WTC11 (cell line): Measurements from ENCODE around the gene BRMS1. TPM values are rescaled to one million over a fixed set of nuclear protein-coding genes. Genes with fewer than 3 reads are reported as not detected.
A peak's percentile ranks its signal among the peaks of the same experiment; 100 is the strongest.

Source experiments
- ATAC-seq: fragments of 200-7000 bp; cut with Tn5 transposase; 2 replicates; pipeline ENCODE4 v1.10.0; 2021; ENCODE audit warnings: mild to moderate bottlenecking, moderate library complexity
- Bru-seq: library from RNA; stranded (reverse); fragments of 400-500 nt; gene quantifications from one replicate; lab custom pipeline; 2021; lab: Mats Ljungman, UMichigan
- CTCF ChIA-PET: fragments of 300-600 bp; sonication (Branson Sonifier 250); formaldehyde crosslinking; loops from one replicate; lab custom pipeline; 2021; ENCODE audit warnings: antibody characterized with exemption; lab: Charles Lee
- POLR2A ChIA-PET: fragments of 350-600 bp; sonication (Branson Sonifier 250); formaldehyde crosslinking; loops from one replicate; lab custom pipeline; 2021; ENCODE audit warnings: antibody characterized with exemption; lab: Charles Lee
- DNase-seq: peaks from one replicate; pipeline ENCODE4 v3.0.0; 2021; ENCODE audit warnings: low spot score
- H3K27ac Mint-ChIP-seq: 2 replicates; pipeline ENCODE4 v1.8.0; 2021; ENCODE audit warnings: mixed read lengths
- H3K27me3 Mint-ChIP-seq: 2 replicates; pipeline ENCODE4 v1.8.0; 2021; ENCODE audit warnings: low read depth, mild to moderate bottlenecking, moderate library complexity, mixed read lengths
- H3K36me3 Mint-ChIP-seq: 2 replicates; pipeline ENCODE4 v1.8.0; 2021; ENCODE audit warnings: mixed read lengths
- H3K4me1 Mint-ChIP-seq: 2 replicates; pipeline ENCODE4 v1.8.0; 2022; ENCODE audit warnings: mixed read lengths
- H3K4me3 Mint-ChIP-seq: 2 replicates; pipeline ENCODE4 v1.8.0; 2021; ENCODE audit warnings: mild to moderate bottlenecking, moderate library complexity, mixed read lengths
- H3K9me3 Mint-ChIP-seq: 2 replicates; pipeline ENCODE4 v1.8.0; 2021; ENCODE audit warnings: mixed read lengths
- AR ChIP-seq: fragments of 250-450 bp; sonication (Bioruptor Pico); IDR thresholded peaks from 2 replicates; pipeline ENCODE4 v1.9.0; 2021; ENCODE audit warnings: mild to moderate bottlenecking
- CREB1 ChIP-seq: sonication (generic); formaldehyde crosslinking; IDR thresholded peaks from 2 replicates; pipeline ENCODE4 v1.8.0; 2023; ENCODE audit warnings: mild to moderate bottlenecking, missing genetic modification reagents
- ESRRA ChIP-seq: sonication (generic); formaldehyde crosslinking; IDR thresholded peaks from 2 replicates; pipeline ENCODE4 v1.8.1; 2022; ENCODE audit warnings: mild to moderate bottlenecking, missing genetic modification reagents, borderline replicate concordance
- FOXK1 ChIP-seq: sonication (generic); formaldehyde crosslinking; IDR thresholded peaks from 2 replicates; pipeline ENCODE4 v1.8.0; 2022; ENCODE audit warnings: mild to moderate bottlenecking, moderate library complexity, missing genetic modification reagents
- FOXP1 ChIP-seq: sonication (generic); formaldehyde crosslinking; IDR thresholded peaks from 2 replicates; pipeline ENCODE4 v1.8.0; 2022; ENCODE audit warnings: missing genetic modification reagents, mild to moderate bottlenecking, moderate library complexity, borderline replicate concordance
- FOXP4 ChIP-seq: sonication (generic); formaldehyde crosslinking; IDR thresholded peaks from 2 replicates; pipeline ENCODE4 v1.8.0; 2022; ENCODE audit warnings: mild to moderate bottlenecking, missing genetic modification reagents
- MXD4 ChIP-seq: fragments of 250-450 bp; sonication (Bioruptor Pico); IDR thresholded peaks from 2 replicates; pipeline ENCODE4 v1.8.0; 2021; ENCODE audit warnings: mild to moderate bottlenecking, moderate library complexity, borderline replicate concordance
- NFE2L1 ChIP-seq: sonication (generic); formaldehyde crosslinking; IDR thresholded peaks from 2 replicates; pipeline ENCODE4 v1.8.1; 2023; ENCODE audit warnings: missing genetic modification reagents
- NFYB ChIP-seq: sonication (generic); formaldehyde crosslinking; conservative IDR thresholded peaks from 2 replicates; pipeline ENCODE4 v1.8.0; 2022; ENCODE audit warnings: low read depth, missing genetic modification reagents
- SOX15 ChIP-seq: fragments of 250-450 bp; sonication (Bioruptor Pico); IDR thresholded peaks from 2 replicates; pipeline ENCODE4 v1.9.0; 2021; ENCODE audit warnings: mild to moderate bottlenecking
- TEAD1 ChIP-seq: sonication (generic); formaldehyde crosslinking; IDR thresholded peaks from 2 replicates; pipeline ENCODE4 v1.8.0; 2022; ENCODE audit warnings: mild to moderate bottlenecking, missing genetic modification reagents
- ZBTB21 ChIP-seq: sonication (generic); formaldehyde crosslinking; IDR thresholded peaks from 2 replicates; pipeline ENCODE4 v1.8.1; 2023; ENCODE audit warnings: mild to moderate bottlenecking, missing genetic modification reagents, borderline replicate concordance
- ZNF121 ChIP-seq: sonication (generic); formaldehyde crosslinking; IDR thresholded peaks from 2 replicates; pipeline ENCODE4 v1.8.0; 2023; ENCODE audit warnings: missing genetic modification reagents
- ZNF138 ChIP-seq: sonication (generic); formaldehyde crosslinking; conservative IDR thresholded peaks from 2 replicates; pipeline ENCODE4 v1.8.1; 2022; ENCODE audit warnings: mild to moderate bottlenecking, moderate library complexity, missing genetic modification reagents
- ZNF232 ChIP-seq: sonication (generic); formaldehyde crosslinking; IDR thresholded peaks from 2 replicates; pipeline ENCODE4 v1.8.0; 2022; ENCODE audit warnings: mild to moderate bottlenecking, missing genetic modification reagents
- ZNF263 ChIP-seq: sonication (generic); formaldehyde crosslinking; IDR thresholded peaks from 2 replicates; pipeline ENCODE4 v1.8.1; 2022; ENCODE audit warnings: low read depth, mild to moderate bottlenecking, moderate library complexity, missing genetic modification reagents
- ZNF281 ChIP-seq: sonication (generic); formaldehyde crosslinking; IDR thresholded peaks from 2 replicates; pipeline ENCODE4 v1.8.0; 2023; ENCODE audit warnings: mild to moderate bottlenecking, missing genetic modification reagents
- ZNF423 ChIP-seq: fragments of 250-450 bp; sonication (Bioruptor Pico); IDR thresholded peaks from 2 replicates; pipeline ENCODE4 v2.1.2; 2022; ENCODE audit warnings: mild to moderate bottlenecking, moderate library complexity
- long read RNA-seq, 3 experiments: library from RNA in 1 of 3; library from capped mRNA in 1 of 3; library from polyadenylated mRNA in 1 of 3; unstranded in 2 of 3; stranded (forward) in 1 of 3; transcript quantifications; one replicate each; pipeline ENCODE4 v2.0.0, GENCODE V29; 2021
- total RNA-seq: library from RNA; stranded (reverse); gene quantifications from 3 replicates; pipeline ENCODE4 v1.2.3, GENCODE V29; 2021
- TF ChIP-seq, protein P1 (sequence below): sonication (generic); formaldehyde crosslinking; IDR thresholded peaks from 2 replicates; pipeline ENCODE4 v1.8.0; 2022; ENCODE audit warnings: mild to moderate bottlenecking, missing genetic modification reagents
- TF ChIP-seq, protein P2 (sequence below): sonication (generic); formaldehyde crosslinking; IDR thresholded peaks from 2 replicates; pipeline ENCODE4 v1.8.1; 2023; ENCODE audit warnings: mild to moderate bottlenecking, missing genetic modification reagents, borderline replicate concordance

Gene BRMS1
- total RNA-seq (37.0 to 44.5 TPM (median 40.8 TPM) in 3 replicates), Bru-seq, nascent RNA (percentile 70 among the genes with signal in this experiment)
- long read RNA-seq, experiment 1, transcript BRMS1-201 (10 exons, 1,445 nt), result major isoform, 119 of 133 reads
- long read RNA-seq, experiment 1, transcript BRMS1-202 (10 exons, 1,363 nt), result minor isoform, 8 of 133 reads
- long read RNA-seq, experiment 1, partial matches to known transcripts, result 2 of 133 reads
- long read RNA-seq, experiment 1, other reads (novel, unspliced or antisense), result 3 of 133 reads
- long read RNA-seq, experiment 2, transcript BRMS1-201 (10 exons, 1,445 nt), result major isoform, 12 of 46 reads
- long read RNA-seq, experiment 2, partial matches to known transcripts, result 24 of 46 reads
- long read RNA-seq, experiment 2, other reads (novel, unspliced or antisense), result 8 of 46 reads
- long read RNA-seq, experiment 3, transcript BRMS1-202 (10 exons, 1,363 nt), result minor isoform, 6 of 171 reads
- long read RNA-seq, experiment 3, transcript BRMS1-201 (10 exons, 1,445 nt), result major isoform, 148 of 171 reads
- long read RNA-seq, experiment 3, partial matches to known transcripts, result 1 of 171 reads
- long read RNA-seq, experiment 3, other reads (novel, unspliced or antisense), result 14 of 171 reads

DNA sequence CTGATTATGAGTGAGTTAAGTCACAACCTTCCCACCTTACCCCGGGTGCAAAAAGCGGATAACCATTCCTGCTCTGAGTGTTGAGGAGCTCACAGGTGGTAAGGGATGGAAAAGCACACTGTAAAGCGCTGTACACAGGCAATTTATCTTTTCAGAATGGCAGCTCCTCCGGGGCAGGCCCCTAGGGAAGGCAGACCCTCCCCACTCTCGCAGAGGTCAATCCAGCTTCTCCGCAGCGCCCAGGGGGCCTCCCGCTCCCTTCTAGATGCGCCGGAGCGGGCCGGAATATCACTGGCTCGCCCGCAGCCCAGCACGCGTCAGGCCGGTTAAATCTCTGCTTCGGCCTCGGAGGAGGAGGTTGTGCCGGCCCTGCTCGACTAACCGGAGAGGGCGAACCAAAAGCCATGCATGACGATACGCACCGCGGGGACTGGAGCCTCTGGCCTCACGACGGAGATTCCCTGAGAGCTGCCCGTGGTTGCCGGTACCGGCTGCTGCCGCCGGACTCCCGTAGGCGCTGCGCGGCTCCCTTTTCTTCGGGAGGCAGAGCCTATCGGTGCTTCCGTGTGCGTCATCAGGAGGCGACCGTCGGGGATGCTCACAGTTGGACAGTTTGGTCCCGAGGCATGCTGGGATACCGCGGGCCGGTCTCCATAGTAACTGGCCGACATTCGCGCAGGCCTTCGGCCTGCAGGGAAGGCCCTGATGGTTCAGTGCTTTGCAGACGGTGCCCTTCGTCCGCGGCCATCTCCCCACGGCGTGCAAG, at the start of gene BRMS1:
TSS of gene BRMS1 (minus strand) at position 555 of the 766 bp plus-strand sequence. CDS start 2,870 bp downstream, outside the sequence.
- ChIA-PET POLR2A (interaction anchor here (0.6 to 1.6 kb wide), 4 partner anchors 9 to 32 kb away, joined by 3 to 6 read pairs (median 3); partner anchors contain the start of genes RIN1 and SLC29A2), CTCF (interaction anchor here (0.6 to 2.9 kb wide), 11 partner anchors 9 to 107 kb away, joined by 3 to 20 read pairs (median 6); partner anchors contain the start of gene RIN1)
- TF ChIP-seq AR (CRISPR knock-in tag) (no peak), ZNF263 (CRISPR knock-in tag) (no peak), FOXP1 (CRISPR knock-in tag) (peak; percentile 59; the same call in 1 of the 2 replicates), FOXP4 (CRISPR knock-in tag) (peak; percentile 86; the same call in 1 of the 2 replicates), ZNF423 (no peak), NFE2L1 (CRISPR knock-in tag) (0 out of 2 replicates have a peak, but pooled peaks have one; percentile 9), MXD4 (CRISPR knock-in tag) (no peak), NFYB (peak; percentile 67), TEAD1 (CRISPR knock-in tag) (peak; percentile 76; the same call in 1 of the 2 replicates), CREB1 (peak; percentile 82; the same call in 1 of the 2 replicates), ZNF121 (no peak), ZBTB21 (CRISPR knock-in tag) (0 out of 2 replicates have a peak, but pooled peaks have one; percentile 74), FOXK1 (CRISPR knock-in tag) (peak; percentile 94), SOX15 (CRISPR knock-in tag) (no peak), ZNF232 (CRISPR knock-in tag) (0 out of 2 replicates have a peak, but pooled peaks have one; percentile 43), ZNF138 (CRISPR knock-in tag) (0 out of 2 replicates have a peak, but pooled peaks have one; percentile 55), ZNF281 (0 out of 2 replicates have a peak, but pooled peaks have one; percentile 14), ESRRA (CRISPR knock-in tag) (no peak)
- TF ChIP-seq, protein P1, sequence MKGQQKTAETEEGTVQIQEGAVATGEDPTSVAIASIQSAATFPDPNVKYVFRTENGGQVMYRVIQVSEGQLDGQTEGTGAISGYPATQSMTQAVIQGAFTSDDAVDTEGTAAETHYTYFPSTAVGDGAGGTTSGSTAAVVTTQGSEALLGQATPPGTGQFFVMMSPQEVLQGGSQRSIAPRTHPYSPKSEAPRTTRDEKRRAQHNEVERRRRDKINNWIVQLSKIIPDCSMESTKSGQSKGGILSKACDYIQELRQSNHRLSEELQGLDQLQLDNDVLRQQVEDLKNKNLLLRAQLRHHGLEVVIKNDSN (CRISPR knock-in tag), result no peak
- TF ChIP-seq, protein P2, sequence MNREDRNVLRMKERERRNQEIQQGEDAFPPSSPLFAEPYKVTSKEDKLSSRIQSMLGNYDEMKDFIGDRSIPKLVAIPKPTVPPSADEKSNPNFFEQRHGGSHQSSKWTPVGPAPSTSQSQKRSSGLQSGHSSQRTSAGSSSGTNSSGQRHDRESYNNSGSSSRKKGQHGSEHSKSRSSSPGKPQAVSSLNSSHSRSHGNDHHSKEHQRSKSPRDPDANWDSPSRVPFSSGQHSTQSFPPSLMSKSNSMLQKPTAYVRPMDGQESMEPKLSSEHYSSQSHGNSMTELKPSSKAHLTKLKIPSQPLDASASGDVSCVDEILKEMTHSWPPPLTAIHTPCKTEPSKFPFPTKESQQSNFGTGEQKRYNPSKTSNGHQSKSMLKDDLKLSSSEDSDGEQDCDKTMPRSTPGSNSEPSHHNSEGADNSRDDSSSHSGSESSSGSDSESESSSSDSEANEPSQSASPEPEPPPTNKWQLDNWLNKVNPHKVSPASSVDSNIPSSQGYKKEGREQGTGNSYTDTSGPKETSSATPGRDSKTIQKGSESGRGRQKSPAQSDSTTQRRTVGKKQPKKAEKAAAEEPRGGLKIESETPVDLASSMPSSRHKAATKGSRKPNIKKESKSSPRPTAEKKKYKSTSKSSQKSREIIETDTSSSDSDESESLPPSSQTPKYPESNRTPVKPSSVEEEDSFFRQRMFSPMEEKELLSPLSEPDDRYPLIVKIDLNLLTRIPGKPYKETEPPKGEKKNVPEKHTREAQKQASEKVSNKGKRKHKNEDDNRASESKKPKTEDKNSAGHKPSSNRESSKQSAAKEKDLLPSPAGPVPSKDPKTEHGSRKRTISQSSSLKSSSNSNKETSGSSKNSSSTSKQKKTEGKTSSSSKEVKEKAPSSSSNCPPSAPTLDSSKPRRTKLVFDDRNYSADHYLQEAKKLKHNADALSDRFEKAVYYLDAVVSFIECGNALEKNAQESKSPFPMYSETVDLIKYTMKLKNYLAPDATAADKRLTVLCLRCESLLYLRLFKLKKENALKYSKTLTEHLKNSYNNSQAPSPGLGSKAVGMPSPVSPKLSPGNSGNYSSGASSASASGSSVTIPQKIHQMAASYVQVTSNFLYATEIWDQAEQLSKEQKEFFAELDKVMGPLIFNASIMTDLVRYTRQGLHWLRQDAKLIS (CRISPR knock-in tag), result peak; percentile 57; the same call in 1 of the 2 replicates

More for the DNA sequence above, at the start of gene BRMS1:
- Mint-ChIP-seq H3K36me3 (peaks cover 10% of the 10 kb centered on the region), H3K4me3 (peak within 1 kb of the TSS; percentile 96), H3K27me3 (peaks cover 4% of the 10 kb centered on the region; the same call in 1 of the 2 replicates), H3K27ac (peak within 1 kb of the TSS; percentile 95), H3K4me1 (peaks cover 26% of the 10 kb centered on the region), H3K9me3 (no peaks in the 10 kb centered on the region)
- DNase-seq (peak; percentile 98), ATAC-seq (peak; percentile 53)
